Endometrial microvascular endothelial cells (primary cell): Measurements from ENCODE around the gene RABEP1. TPM values are rescaled to one million over a fixed set of nuclear protein-coding genes. Genes with fewer than 3 reads are reported as not detected.
"Not testable (repeated sequence)": the region's sequence is repeated elsewhere in the genome, so short reads cannot be mapped to it uniquely, and the experiment has no call there.

ENCODE experiments used
- in situ Hi-C: cut with HindIII; loops from 2 replicates; pipeline ENCODE4 v1.10.0; 2017; ENCODE audit warnings: low sequenced_read_pairs, low pct_unique_long_range_greater_than_20kb; ENCODE audit errors: inconsistent ontology term
- total RNA-seq: library from RNA; depleted of rRNA; stranded (reverse); fragments of >200 nt; gene quantifications from one replicate; pipeline ENCODE4 v1.2.3, GENCODE V29; 2015; ENCODE audit errors: inconsistent ontology term

Gene RABEP1
- total RNA-seq, 1 donor from 2014 or later, result 31.2 TPM

- in situ Hi-C loops, result no loop called here
Observed at GRCh38 chr17:5410594-5411272, 128.6 kb downstream of the RABEP1 start.

- in situ Hi-C loops, result no loop called here
Observed at GRCh38 chr17:5413682-5414081, 131.6 kb downstream of the RABEP1 start.

DNA sequence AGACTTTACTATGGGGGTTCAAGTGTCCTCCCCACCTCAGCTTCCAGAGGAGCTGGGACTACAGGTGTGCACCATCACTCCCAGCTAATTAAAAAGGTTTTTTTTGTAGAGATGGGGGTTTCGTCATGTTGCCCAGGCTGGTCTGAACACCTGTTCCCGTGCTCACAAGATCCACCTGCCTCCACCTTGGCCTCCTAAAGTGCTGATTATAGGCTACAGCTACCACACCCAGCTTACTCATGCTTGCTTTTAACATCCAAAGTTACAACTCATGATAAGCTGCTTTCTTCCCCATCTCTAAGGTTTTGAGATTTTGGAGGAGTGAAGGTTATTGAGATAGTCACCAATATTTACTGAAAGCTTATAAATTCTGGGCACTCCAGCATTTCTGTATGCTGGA lies 134.8 kb downstream of the RABEP1 start:
- in situ Hi-C loops, result no loop called here

- in situ Hi-C loops, result no loop called here
Observed at GRCh38 chr17:5418858-5419355, 136.8 kb downstream of the RABEP1 start.

GRCh38 chr17:5419356-5419958 lies 137.4 kb downstream of the RABEP1 start, which contains the start of gene NUP88:
Gene NUP88 (minus strand): TSS chr17:5419662. CDS start chr17:5419650, 12 bp downstream.
- in situ Hi-C loops, result no loop called here

- in situ Hi-C loops, result no loop called here
Observed at GRCh38 chr17:5419959-5420653, 138.0 kb downstream of the RABEP1 start, which contains the start of gene RPAIN. Gene RPAIN (plus strand): TSS chr17:5420182. CDS start chr17:5420211, 29 bp downstream.

DNA sequence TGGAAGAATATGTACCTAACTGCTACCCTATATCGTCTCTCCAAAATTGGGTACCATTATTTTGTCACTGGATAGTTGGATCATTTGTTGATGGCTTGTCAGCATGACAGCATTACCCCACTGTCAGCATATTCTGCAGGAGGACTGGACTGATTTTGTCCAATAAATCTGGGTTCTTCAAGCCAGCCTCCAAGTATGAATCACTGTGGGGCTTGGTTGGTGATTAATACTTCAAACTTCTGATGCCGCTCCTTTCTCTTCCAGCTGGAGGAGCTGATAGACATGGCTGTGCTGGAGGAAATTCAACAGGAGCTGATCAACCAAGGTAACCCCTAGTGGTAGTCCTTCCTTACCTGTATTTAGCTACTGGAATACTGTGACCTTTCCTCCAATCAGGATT lies 140.4 kb downstream of the RABEP1 start:
- in situ Hi-C loops, result no loop called here

GRCh38 chr17:5424909-5425308 lies 142.8 kb downstream of the RABEP1 start:
- in situ Hi-C loops, result no loop called here

GRCh38 chr17:5425826-5426225 lies 143.7 kb downstream of the RABEP1 start:
- in situ Hi-C loops, result no loop called here

DNA sequence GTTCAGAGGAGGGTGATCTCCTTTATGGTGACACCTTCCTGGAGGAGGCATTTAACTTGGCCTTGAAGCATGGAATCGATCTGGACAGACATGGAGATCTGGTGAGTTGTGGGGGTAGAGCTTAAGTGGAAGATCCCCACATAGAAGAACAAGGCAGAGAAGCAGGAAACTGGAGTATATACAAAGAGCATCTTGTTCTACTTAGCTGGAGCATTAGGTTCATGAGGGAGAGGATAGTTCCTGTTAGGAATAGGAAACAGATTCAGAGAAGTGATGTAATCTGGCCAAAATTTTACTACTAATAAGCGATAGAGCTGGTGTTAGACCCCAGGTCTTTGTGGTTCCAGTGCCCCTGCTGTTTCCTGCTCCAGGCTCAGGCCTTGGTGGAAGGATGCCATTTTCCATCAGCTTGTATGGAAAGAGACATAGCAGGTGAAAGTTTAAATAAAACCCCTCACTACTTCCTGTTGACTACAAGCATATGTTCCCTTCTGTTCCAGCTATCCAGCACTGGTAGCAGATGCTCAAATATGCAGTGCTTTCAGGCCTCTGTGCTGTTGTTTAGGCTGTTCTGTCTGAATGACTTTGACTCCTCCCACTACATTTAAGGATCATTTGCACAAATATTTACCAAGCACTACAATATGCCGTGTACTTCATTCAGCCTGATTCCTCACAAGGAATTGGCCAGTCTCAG lies 147.3 kb downstream of the RABEP1 start:
- in situ Hi-C loops, result no loop called here

GRCh38 chr17:5430413-5430999 lies 148.4 kb downstream of the RABEP1 start:
- in situ Hi-C loops, result no loop called here

GRCh38 chr17:5431234-5431633 lies 149.2 kb downstream of the RABEP1 start:
- in situ Hi-C loops, result not testable (repeated sequence)

GRCh38 chr17:5431949-5432556 lies 150.0 kb downstream of the RABEP1 start:
- in situ Hi-C loops, result no loop called here

DNA sequence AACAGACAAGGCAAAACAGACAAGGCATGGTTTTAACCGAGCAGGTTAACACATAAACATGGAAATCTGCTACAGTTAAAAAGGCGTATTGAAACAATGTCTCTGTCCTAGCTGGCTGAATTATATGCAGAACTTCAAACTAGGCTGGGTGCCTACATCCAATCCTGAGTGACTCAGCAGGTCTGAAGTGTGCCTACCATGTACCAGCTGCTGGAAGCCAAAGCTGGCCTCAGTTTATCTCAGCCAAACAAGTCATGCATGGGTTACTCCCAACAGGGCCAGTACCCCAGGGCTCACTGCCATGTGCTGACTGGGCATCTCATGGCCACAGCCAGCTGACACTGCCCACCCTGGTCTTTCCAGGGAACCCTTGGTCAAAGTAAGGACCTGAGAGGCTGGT lies 152.9 kb downstream of the RABEP1 start:
- in situ Hi-C loops, result no loop called here

Other genes with a start within 250 kb of the RABEP1 start
- not detected for gene SLC52A1, start 246.9 kb upstream of the RABEP1 start, total RNA-seq
- 1.9 TPM for gene ZFP3, start 203.8 kb upstream of the RABEP1 start, total RNA-seq
- gene ZNF232, start 170.4 kb upstream of the RABEP1 start, total RNA-seq, result 4.9 TPM
- not detected for gene USP6, start 166.3 kb upstream of the RABEP1 start, total RNA-seq
- 2.0 TPM for gene ZNF594, start 90.4 kb upstream of the RABEP1 start, total RNA-seq
- not detected for gene SCIMP, start 47.4 kb upstream of the RABEP1 start, total RNA-seq
- 81.7 TPM for gene NUP88, start 137.4 kb downstream of the RABEP1 start, total RNA-seq
- 38.2 TPM for gene RPAIN, start 137.9 kb downstream of the RABEP1 start, total RNA-seq
- gene C1QBP, start 156.9 kb downstream of the RABEP1 start, total RNA-seq, result 345 TPM
- gene DHX33, start 186.7 kb downstream of the RABEP1 start, total RNA-seq, result 23.0 TPM
- 49.2 TPM for gene DERL2, start 203.9 kb downstream of the RABEP1 start, total RNA-seq
- 25.1 TPM for gene MIS12, start 204.3 kb downstream of the RABEP1 start, total RNA-seq